Measurements from ENCODE around the gene PSMD10.

DNA sequence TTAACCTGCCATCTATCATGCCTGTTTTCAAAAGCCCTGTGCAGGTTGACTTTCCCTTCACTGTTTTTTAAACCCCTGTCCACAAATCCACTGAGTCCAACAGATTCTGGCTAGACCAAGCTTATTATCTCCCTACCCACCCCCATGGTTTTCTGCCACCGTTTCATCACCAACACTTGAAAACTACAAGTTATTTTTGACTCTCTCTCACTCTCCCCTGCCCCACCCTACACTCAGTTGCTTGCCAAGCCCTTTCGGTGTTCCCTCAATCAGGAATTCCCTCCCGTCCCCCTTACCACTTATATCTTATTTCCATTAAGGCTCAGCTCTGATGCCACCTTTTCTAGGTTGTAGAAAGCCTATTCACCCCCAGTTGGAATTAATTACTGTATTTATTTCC is 29.9 kb upstream of the PSMD10 start:
- TF ChIP-seq, protein P1, sequence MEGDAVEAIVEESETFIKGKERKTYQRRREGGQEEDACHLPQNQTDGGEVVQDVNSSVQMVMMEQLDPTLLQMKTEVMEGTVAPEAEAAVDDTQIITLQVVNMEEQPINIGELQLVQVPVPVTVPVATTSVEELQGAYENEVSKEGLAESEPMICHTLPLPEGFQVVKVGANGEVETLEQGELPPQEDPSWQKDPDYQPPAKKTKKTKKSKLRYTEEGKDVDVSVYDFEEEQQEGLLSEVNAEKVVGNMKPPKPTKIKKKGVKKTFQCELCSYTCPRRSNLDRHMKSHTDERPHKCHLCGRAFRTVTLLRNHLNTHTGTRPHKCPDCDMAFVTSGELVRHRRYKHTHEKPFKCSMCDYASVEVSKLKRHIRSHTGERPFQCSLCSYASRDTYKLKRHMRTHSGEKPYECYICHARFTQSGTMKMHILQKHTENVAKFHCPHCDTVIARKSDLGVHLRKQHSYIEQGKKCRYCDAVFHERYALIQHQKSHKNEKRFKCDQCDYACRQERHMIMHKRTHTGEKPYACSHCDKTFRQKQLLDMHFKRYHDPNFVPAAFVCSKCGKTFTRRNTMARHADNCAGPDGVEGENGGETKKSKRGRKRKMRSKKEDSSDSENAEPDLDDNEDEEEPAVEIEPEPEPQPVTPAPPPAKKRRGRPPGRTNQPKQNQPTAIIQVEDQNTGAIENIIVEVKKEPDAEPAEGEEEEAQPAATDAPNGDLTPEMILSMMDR (IDR thresholded peaks at IDR 0.05; ENCODE audit: low read length): no peak
- TF ChIP-seq EZH2phosphoT487 (IDR thresholded peaks at IDR 0.05; ENCODE audit: low read length) (no peak), EZH2 (optimal IDR thresholded peaks at IDR 0.05; ENCODE audit: low read depth, low read length) (no peak)

Data from MM.1S (cell line).